HG03521 (cell line): Measurements from ENCODE around the gene BMP2K.

Source experiments
- ATAC-seq: cut with Tn5 transposase; IDR thresholded peaks from one replicate; pipeline ENCODE4 v1.9.1; 2021; ENCODE audit warnings: mild to moderate bottlenecking, moderate library complexity; ENCODE audit not compliant: unreplicated experiment

The BMP2K gene

GRCh38 chr4:78776079-78776728 is at the start of gene BMP2K:
BMP2K (plus strand) TSS chr4:78776350; CDS start chr4:78776544, 194 bp downstream.
- peak; percentile 73 for ATAC-seq

GRCh38 chr4:78726546-78726945 is 49.6 kb upstream of the BMP2K start:
- no peak for ATAC-seq

GRCh38 chr4:78732332-78733104 is 43.6 kb upstream of the BMP2K start:
- no peak for ATAC-seq

GRCh38 chr4:78734441-78735162 is 41.5 kb upstream of the BMP2K start:
- no peak for ATAC-seq

GRCh38 chr4:78735697-78736096 is 40.5 kb upstream of the BMP2K start:
- peak; percentile 55 for ATAC-seq

- peak; percentile 70 for ATAC-seq
Observed at GRCh38 chr4:78737035-78737434, 39.1 kb upstream of the BMP2K start.

GRCh38 chr4:78737973-78738372 is 38.2 kb upstream of the BMP2K start:
- no peak for ATAC-seq

GRCh38 chr4:78742300-78742699 is 33.9 kb upstream of the BMP2K start:
- ATAC-seq: no peak

- no peak for ATAC-seq
Observed at GRCh38 chr4:78747475-78747922, 28.7 kb upstream of the BMP2K start.

GRCh38 chr4:78748381-78748780 is 27.8 kb upstream of the BMP2K start:
- no peak for ATAC-seq

- ATAC-seq: no peak
Observed at GRCh38 chr4:78749258-78749971, 26.7 kb upstream of the BMP2K start.

GRCh38 chr4:78749972-78750727 is 26.0 kb upstream of the BMP2K start:
- peak; percentile 85 for ATAC-seq

GRCh38 chr4:78753091-78753490 is 23.1 kb upstream of the BMP2K start:
- ATAC-seq: no peak

- ATAC-seq: no peak
Observed at GRCh38 chr4:78754872-78755271, 21.3 kb upstream of the BMP2K start.

- no peak for ATAC-seq
Observed at GRCh38 chr4:78756137-78756536, 20.0 kb upstream of the BMP2K start.

GRCh38 chr4:78756776-78757175 is 19.4 kb upstream of the BMP2K start:
- no peak for ATAC-seq

GRCh38 chr4:78757574-78757973 is 18.6 kb upstream of the BMP2K start:
- ATAC-seq: no peak

- no peak for ATAC-seq
Observed at GRCh38 chr4:78758085-78758484, 18.1 kb upstream of the BMP2K start.

- no peak for ATAC-seq
Observed at GRCh38 chr4:78762529-78762928, 13.6 kb upstream of the BMP2K start.

GRCh38 chr4:78763251-78763650 is 12.9 kb upstream of the BMP2K start:
- no peak for ATAC-seq
